ENCODE data around the gene SHROOM4. TPM values are rescaled to one million over a fixed set of nuclear protein-coding genes. Genes with fewer than 3 reads are reported as not detected.

SHROOM4 gene
- total and polyA plus RNA-seq, 3 experiments from 2014 or later: not detected

DNA sequence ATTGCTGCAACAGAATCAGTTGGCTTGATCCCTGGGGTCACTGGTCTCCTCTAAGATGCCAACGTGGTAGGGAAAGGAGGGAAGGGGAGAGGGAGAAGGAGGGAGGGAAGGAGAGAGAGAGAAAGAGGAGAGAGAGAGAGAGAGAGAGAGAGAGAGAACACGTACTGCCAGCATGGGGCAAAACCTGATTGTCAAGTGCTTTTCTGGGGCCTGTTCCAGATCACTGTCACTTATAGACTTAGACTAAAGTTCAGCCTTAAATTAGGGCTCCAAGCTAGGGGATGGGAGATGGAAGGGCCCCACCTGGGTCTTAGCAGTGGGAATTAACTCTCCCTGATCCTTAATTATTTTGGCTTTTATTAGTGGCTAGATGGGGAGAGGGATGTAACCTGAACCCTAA, 12.9 kb downstream of the SHROOM4 start:
- Mint-ChIP-seq H3K4me1 (no peaks in the 10 kb centered on the region), H3K27me3 (peaks cover 0 to 4% of the 10 kb centered on the region in 2 donors), H3K27ac (no peak overlapping the region), H3K36me3 (no peaks in the 10 kb centered on the region), H3K4me3 (no peak overlapping the region), H3K9me3 (no peaks in the 10 kb centered on the region)
- Histone ChIP-seq H3K27ac (ENCODE audit: low read depth, low read length) (no peak overlapping the region), H3K27me3 (ENCODE audit: insufficient read depth, low read length, poor library complexity, severe bottlenecking) (no peaks in the 10 kb centered on the region), H3K4me3 (ENCODE audit: low read length) (no peak overlapping the region), H3K9me3 (ENCODE audit: low read length) (no peaks in the 10 kb centered on the region), H3K4me1 (ENCODE audit: insufficient read depth, low read length) (no peaks in the 10 kb centered on the region), H3K36me3 (ENCODE audit: insufficient read depth, low read length) (no peaks in the 10 kb centered on the region)
- POLR2A ChIA-PET: no interaction called here
- no peak for DNase-seq
- CTCF ChIA-PET: no interaction called here

DNA sequence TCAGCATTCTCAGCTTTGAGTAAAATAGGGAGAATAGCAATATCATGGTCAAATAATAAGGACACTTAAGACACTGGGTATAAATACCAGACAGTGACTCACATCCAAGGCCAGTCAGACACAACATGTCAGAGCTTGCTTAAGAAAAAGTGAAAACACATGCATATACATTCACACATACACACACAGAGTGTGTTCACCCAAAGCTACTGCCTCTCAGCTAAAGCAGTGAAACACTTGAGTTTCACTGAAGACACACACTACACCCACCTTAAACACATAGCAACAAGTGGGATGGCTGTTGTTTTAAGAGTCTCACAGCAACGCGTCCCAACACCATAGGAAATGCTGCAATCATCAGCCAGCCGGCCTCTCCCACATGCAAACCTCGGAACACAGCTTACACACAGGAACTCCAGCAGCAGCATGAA, 14.4 kb downstream of the SHROOM4 start:
- Histone ChIP-seq H3K27ac (ENCODE audit: low read depth, low read length) (no peak overlapping the region), H3K27me3 (ENCODE audit: insufficient read depth, low read length, poor library complexity, severe bottlenecking) (no peaks in the 10 kb centered on the region), H3K9me3 (ENCODE audit: low read length) (no peaks in the 10 kb centered on the region), H3K4me3 (ENCODE audit: low read length) (no peak overlapping the region), H3K36me3 (ENCODE audit: insufficient read depth, low read length) (no peaks in the 10 kb centered on the region), H3K4me1 (ENCODE audit: insufficient read depth, low read length) (no peaks in the 10 kb centered on the region)
- H3K27me3 Mint-ChIP-seq: peaks cover 0 to 8% of the 10 kb centered on the region in 2 donors
- no peak overlapping the region for H3K4me3 Mint-ChIP-seq
- no peaks in the 10 kb centered on the region for H3K9me3 Mint-ChIP-seq
- ChIA-PET CTCF (no interaction called here), POLR2A (no interaction called here)
- DNase-seq: no peak
- H3K36me3 Mint-ChIP-seq: no peaks in the 10 kb centered on the region
- H3K4me1 Mint-ChIP-seq: no peaks in the 10 kb centered on the region
- peak overlapping the region in 1 of 8 donors; percentile 8 for H3K27ac Mint-ChIP-seq

DNA sequence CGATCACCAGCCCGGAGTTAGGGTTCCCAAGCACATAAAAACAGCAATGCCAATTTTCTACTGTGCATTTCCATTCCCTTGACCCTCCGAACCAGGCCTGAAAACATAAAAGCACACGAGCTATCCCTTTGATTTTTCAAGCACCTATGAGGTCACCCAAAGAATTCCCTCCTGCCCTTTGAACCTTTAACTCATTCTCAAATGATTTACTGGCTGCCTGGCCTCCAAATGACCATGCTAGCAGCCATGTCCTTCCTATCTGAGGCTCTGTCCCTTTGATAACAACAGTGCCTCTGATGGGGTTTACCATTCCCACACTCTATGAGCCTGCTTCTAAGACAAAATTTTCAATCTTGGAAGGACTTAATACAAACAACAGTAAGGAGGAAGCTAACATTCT, 15.2 kb downstream of the SHROOM4 start:
- H3K4me1 ChIP-seq (ENCODE audit: insufficient read depth, low read length): no peaks in the 10 kb centered on the region
- no peaks in the 10 kb centered on the region for H3K9me3 ChIP-seq (ENCODE audit: low read length)
- ChIA-PET CTCF (no interaction called here), POLR2A (no interaction called here)
- H3K36me3 ChIP-seq (ENCODE audit: insufficient read depth, low read length): no peaks in the 10 kb centered on the region
- Mint-ChIP-seq H3K27me3 (peaks cover 0 to 8% of the 10 kb centered on the region in 2 donors), H3K36me3 (no peaks in the 10 kb centered on the region), H3K27ac (no peak overlapping the region), H3K4me3 (no peak overlapping the region), H3K4me1 (no peaks in the 10 kb centered on the region), H3K9me3 (no peaks in the 10 kb centered on the region)
- H3K27ac ChIP-seq (ENCODE audit: low read depth, low read length): no peak overlapping the region
- no peak for DNase-seq
- H3K4me3 ChIP-seq (ENCODE audit: low read length): no peak overlapping the region
- H3K27me3 ChIP-seq (ENCODE audit: insufficient read depth, low read length, poor library complexity, severe bottlenecking): no peaks in the 10 kb centered on the region

DNA sequence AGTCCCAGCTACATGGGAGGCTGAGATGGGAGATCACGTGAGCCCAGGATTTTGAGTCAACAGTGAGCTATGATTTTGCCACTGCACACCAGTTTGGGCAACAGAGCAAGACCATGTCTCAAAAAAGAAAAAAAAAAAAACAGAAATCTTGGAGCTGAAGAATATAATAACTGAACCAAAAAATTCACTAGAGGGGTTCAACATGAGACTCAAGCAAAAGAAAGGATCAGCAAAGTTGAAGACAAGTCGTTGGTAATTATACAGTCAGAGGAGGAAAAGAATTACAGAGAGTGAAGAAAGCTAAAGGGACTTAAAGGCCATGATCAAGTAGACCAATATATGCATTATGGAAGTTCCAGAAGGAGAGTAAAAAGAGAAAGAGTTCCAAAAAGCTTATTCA, 26.9 kb downstream of the SHROOM4 start:
- no peak overlapping the region for H3K4me3 ChIP-seq (ENCODE audit: low read length)
- H3K4me3 Mint-ChIP-seq: no peak overlapping the region
- H3K27me3 Mint-ChIP-seq: peaks cover 8 to 9% of the 10 kb centered on the region in 2 donors
- no peak for DNase-seq
- no peaks in the 10 kb centered on the region for H3K36me3 ChIP-seq (ENCODE audit: insufficient read depth, low read length)
- no peaks in the 10 kb centered on the region for H3K9me3 ChIP-seq (ENCODE audit: low read length)
- H3K9me3 Mint-ChIP-seq: peaks cover 0 to 15% (median 4%) of the 10 kb centered on the region in 5 donors
- ChIA-PET POLR2A (no interaction called here), CTCF (no interaction called here)
- H3K4me1 ChIP-seq (ENCODE audit: insufficient read depth, low read length): no peaks in the 10 kb centered on the region
- H3K27ac ChIP-seq (ENCODE audit: low read depth, low read length): no peak overlapping the region
- no peaks in the 10 kb centered on the region for H3K36me3 Mint-ChIP-seq
- H3K4me1 Mint-ChIP-seq: no peaks in the 10 kb centered on the region
- H3K27me3 ChIP-seq (ENCODE audit: insufficient read depth, low read length, poor library complexity, severe bottlenecking): no peaks in the 10 kb centered on the region
- H3K27ac Mint-ChIP-seq: no peak overlapping the region

DNA sequence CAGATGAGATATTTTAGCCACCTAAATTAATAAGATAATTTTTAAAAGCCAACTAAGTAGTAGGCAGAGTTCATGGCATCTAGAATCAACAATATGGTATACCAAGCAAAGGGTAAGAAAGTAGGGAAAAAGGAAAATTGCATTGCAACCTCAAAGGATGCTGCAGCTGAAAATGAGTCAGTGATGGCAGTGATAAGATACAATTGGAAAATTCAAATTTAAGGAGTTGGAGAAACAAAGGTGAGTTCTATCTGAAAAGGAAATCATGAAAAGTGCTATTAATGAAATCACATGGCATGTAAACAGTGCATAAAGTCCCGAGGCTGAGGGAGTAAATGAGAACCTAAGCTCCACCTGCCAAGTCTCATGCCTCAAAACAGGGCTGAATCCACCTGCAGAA, 33.9 kb downstream of the SHROOM4 start:
- CTCF ChIA-PET: no interaction called here
- no peaks in the 10 kb centered on the region for H3K4me1 Mint-ChIP-seq
- no peak overlapping the region for H3K4me3 Mint-ChIP-seq
- no peak overlapping the region for H3K27ac ChIP-seq (ENCODE audit: low read depth, low read length)
- DNase-seq: no peak
- POLR2A ChIA-PET: no interaction called here
- no peak overlapping the region for H3K27ac Mint-ChIP-seq
- no peaks in the 10 kb centered on the region for H3K4me1 ChIP-seq (ENCODE audit: insufficient read depth, low read length)
- H3K9me3 ChIP-seq (ENCODE audit: low read length): no peaks in the 10 kb centered on the region
- H3K36me3 ChIP-seq (ENCODE audit: insufficient read depth, low read length): no peaks in the 10 kb centered on the region
- H3K36me3 Mint-ChIP-seq: no peaks in the 10 kb centered on the region
- H3K4me3 ChIP-seq (ENCODE audit: low read length): no peak overlapping the region
- no peaks in the 10 kb centered on the region for H3K27me3 ChIP-seq (ENCODE audit: insufficient read depth, low read length, poor library complexity, severe bottlenecking)
- no peaks in the 10 kb centered on the region for H3K9me3 Mint-ChIP-seq
- peaks cover 8% of the 10 kb centered on the region in 2 donors for H3K27me3 Mint-ChIP-seq

DNA sequence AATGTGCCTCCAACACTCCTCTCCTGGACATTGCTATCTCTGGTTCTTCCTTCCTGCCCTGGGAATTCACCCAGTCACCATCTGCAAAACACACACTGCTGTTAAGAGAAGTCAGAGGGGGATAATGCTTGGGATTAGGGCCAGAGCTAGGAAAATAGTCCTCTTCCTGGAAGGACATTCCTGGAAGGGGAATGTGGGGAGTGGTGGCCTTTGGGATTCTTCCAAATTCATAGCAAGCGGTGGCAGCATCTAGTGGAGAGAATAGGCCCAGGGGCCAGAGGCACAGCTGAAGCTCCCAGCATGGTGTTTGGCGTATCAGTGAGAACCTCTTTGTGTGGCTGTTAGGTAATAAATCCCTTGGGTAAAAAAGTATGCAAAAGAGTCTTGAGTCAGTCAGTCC, 34.3 kb downstream of the SHROOM4 start:
- Histone ChIP-seq H3K36me3 (ENCODE audit: insufficient read depth, low read length) (no peaks in the 10 kb centered on the region), H3K9me3 (ENCODE audit: low read length) (no peaks in the 10 kb centered on the region), H3K4me1 (ENCODE audit: insufficient read depth, low read length) (no peaks in the 10 kb centered on the region), H3K4me3 (ENCODE audit: low read length) (no peak overlapping the region), H3K27me3 (ENCODE audit: insufficient read depth, low read length, poor library complexity, severe bottlenecking) (no peaks in the 10 kb centered on the region), H3K27ac (ENCODE audit: low read depth, low read length) (no peak overlapping the region)
- H3K9me3 Mint-ChIP-seq: no peaks in the 10 kb centered on the region
- DNase-seq: no peak
- no peaks in the 10 kb centered on the region for H3K4me1 Mint-ChIP-seq
- no peaks in the 10 kb centered on the region for H3K36me3 Mint-ChIP-seq
- H3K4me3 Mint-ChIP-seq: no peak overlapping the region
- CTCF ChIA-PET: no interaction called here
- H3K27me3 Mint-ChIP-seq: peaks cover 8% of the 10 kb centered on the region in 2 donors
- H3K27ac Mint-ChIP-seq: no peak overlapping the region
- POLR2A ChIA-PET: no interaction called here

DNA sequence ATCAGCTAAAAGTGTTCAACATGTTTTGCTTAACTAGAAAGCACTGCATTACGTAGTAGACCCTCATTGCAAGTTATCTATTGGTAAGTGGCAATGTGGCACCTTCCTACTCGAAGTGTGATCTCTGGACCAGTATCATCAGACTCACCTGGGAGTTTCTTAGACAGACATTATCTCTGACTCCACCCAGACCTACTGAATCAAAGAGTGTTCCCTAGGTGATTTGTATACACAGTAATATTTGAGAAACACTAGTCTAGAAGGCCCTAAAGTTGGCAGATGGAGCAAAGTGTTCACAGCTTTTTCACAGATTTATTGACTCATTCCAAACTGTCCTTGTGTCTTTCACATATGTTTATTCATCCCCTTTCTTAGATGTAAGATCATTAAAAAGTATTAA, 35.7 kb downstream of the SHROOM4 start:
- DNase-seq: no peak
- no peaks in the 10 kb centered on the region for H3K36me3 Mint-ChIP-seq
- H3K4me1 ChIP-seq (ENCODE audit: insufficient read depth, low read length): no peaks in the 10 kb centered on the region
- no peak overlapping the region for H3K4me3 ChIP-seq (ENCODE audit: low read length)
- H3K9me3 ChIP-seq (ENCODE audit: low read length): no peaks in the 10 kb centered on the region
- no peaks in the 10 kb centered on the region for H3K27me3 ChIP-seq (ENCODE audit: insufficient read depth, low read length, poor library complexity, severe bottlenecking)
- no peak overlapping the region for H3K4me3 Mint-ChIP-seq
- H3K9me3 Mint-ChIP-seq: no peaks in the 10 kb centered on the region
- peaks cover 7 to 8% of the 10 kb centered on the region in 2 donors for H3K27me3 Mint-ChIP-seq
- H3K27ac Mint-ChIP-seq: peak overlapping the region in 1 of 8 donors; percentile 29
- H3K36me3 ChIP-seq (ENCODE audit: insufficient read depth, low read length): no peaks in the 10 kb centered on the region
- H3K27ac ChIP-seq (ENCODE audit: low read depth, low read length): no peak overlapping the region
- POLR2A ChIA-PET: no interaction called here
- H3K4me1 Mint-ChIP-seq: no peaks in the 10 kb centered on the region
- CTCF ChIA-PET: no interaction called here

DNA sequence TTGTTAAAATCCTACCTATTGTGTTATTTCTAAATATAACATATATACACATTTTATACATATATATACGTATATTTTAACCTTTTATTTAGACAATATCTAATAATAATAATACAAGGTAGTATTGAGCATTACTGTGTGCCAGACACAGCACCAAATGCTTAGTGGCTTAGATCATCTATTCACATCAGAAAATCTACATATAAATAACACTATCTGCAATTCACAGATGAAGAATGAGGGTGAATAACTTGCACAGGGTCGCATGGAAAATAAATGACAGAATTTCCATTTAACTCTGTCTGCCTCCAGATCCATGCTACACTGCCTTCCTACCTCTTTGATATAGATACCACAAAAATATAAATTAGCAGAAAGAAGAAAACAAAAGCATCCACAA, 37.7 kb downstream of the SHROOM4 start:
- Mint-ChIP-seq H3K4me1 (no peaks in the 10 kb centered on the region), H3K27me3 (peaks cover 7 to 8% of the 10 kb centered on the region in 2 donors), H3K36me3 (no peaks in the 10 kb centered on the region), H3K4me3 (no peak overlapping the region), H3K9me3 (no peaks in the 10 kb centered on the region), H3K27ac (no peak overlapping the region)
- Histone ChIP-seq H3K27me3 (ENCODE audit: insufficient read depth, low read length, poor library complexity, severe bottlenecking) (no peaks in the 10 kb centered on the region), H3K4me1 (ENCODE audit: insufficient read depth, low read length) (no peaks in the 10 kb centered on the region), H3K36me3 (ENCODE audit: insufficient read depth, low read length) (no peaks in the 10 kb centered on the region), H3K4me3 (ENCODE audit: low read length) (no peak overlapping the region), H3K27ac (ENCODE audit: low read depth, low read length) (no peak overlapping the region), H3K9me3 (ENCODE audit: low read length) (no peaks in the 10 kb centered on the region)
- ChIA-PET POLR2A (no interaction called here), CTCF (no interaction called here)
- no peak for DNase-seq

DNA sequence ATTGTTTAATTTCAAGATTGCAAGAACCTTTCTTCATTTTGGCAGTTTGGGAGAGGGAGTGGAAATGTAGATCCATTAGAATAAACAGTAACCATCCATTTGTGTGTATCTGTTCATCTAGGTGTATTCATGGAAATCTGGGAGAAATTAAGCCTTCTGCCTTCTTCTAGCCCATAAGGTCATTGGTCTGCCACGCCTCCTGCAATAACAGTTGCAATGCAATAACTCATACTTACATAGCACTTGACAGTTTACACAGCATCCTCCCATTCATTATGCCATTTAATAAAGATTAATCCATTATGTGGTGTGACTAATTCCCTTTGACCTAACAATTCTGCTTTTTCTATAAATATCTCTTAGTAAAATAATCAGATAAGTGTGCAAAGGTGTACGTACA, 42.6 kb downstream of the SHROOM4 start:
- H3K9me3 Mint-ChIP-seq: no peaks in the 10 kb centered on the region
- Histone ChIP-seq H3K27me3 (ENCODE audit: insufficient read depth, low read length, poor library complexity, severe bottlenecking) (no peaks in the 10 kb centered on the region), H3K36me3 (ENCODE audit: insufficient read depth, low read length) (no peaks in the 10 kb centered on the region), H3K4me3 (ENCODE audit: low read length) (no peak overlapping the region), H3K9me3 (ENCODE audit: low read length) (no peaks in the 10 kb centered on the region), H3K4me1 (ENCODE audit: insufficient read depth, low read length) (no peaks in the 10 kb centered on the region), H3K27ac (ENCODE audit: low read depth, low read length) (no peak overlapping the region)
- no peak for DNase-seq
- H3K4me1 Mint-ChIP-seq: no peaks in the 10 kb centered on the region
- no peak overlapping the region for H3K27ac Mint-ChIP-seq
- H3K27me3 Mint-ChIP-seq: peaks cover 2 to 10% of the 10 kb centered on the region in 2 donors
- H3K36me3 Mint-ChIP-seq: no peaks in the 10 kb centered on the region
- POLR2A ChIA-PET: no interaction called here
- CTCF ChIA-PET: no interaction called here
- H3K4me3 Mint-ChIP-seq: no peak overlapping the region
